PC-3 (cell line): ENCODE data around the gene ACOX1. TPM values are rescaled to one million over a fixed set of nuclear protein-coding genes. Genes with fewer than 3 reads are reported as not detected.

Experiments
- ATAC-seq: fragments of 200-7000 bp; cut with Tn5 transposase; 2 replicates; pipeline ENCODE4 v1.9.1; 2020; ENCODE audit warnings: mild to moderate bottlenecking, moderate library complexity
- BruUV-seq: library from RNA; stranded (reverse); fragments of 400-500 nt; replicated peaks from 2 replicates; lab custom pipeline; 2021; lab: Mats Ljungman, UMichigan
- CTCF ChIA-PET: fragments of 300-600 bp; sonication (Branson Sonifier 250); formaldehyde crosslinking; loops from one replicate; lab custom pipeline; 2022; ENCODE audit warnings: antibody characterized with exemption; lab: Charles Lee
- POLR2A ChIA-PET: fragments of 300-600 bp; sonication (Branson Sonifier 250); formaldehyde crosslinking; loops from one replicate; lab custom pipeline; 2022; ENCODE audit warnings: antibody characterized with exemption; ENCODE audit not compliant: unreplicated experiment; lab: Charles Lee
- DNase-seq: peaks from one replicate; pipeline ENCODE4 v3.0.0-alpha.2; 2015
- H2AFZ ChIP-seq: fragments of 300-600 bp; sonication (generic); 2 replicates; pipeline ENCODE4 v1.6.0; 2016; ENCODE audit warnings: antibody characterized with exemption, low read length
- H3F3A ChIP-seq: fragments of 300-600 bp; sonication (generic); one replicate; pipeline ENCODE4 v1.6.0; 2017; ENCODE audit warnings: antibody characterized with exemption, low read length, control low read depth, mild to moderate bottlenecking; ENCODE audit not compliant: unreplicated experiment
- H3K27ac ChIP-seq: fragments of 300-600 bp; sonication (generic); 2 replicates; pipeline ENCODE4 v1.5.1; 2016; ENCODE audit warnings: mild to moderate bottlenecking, low read length
- H3K27me3 ChIP-seq: fragments of 300-600 bp; sonication (generic); 2 replicates; pipeline ENCODE4 v1.6.1; 2016; ENCODE audit warnings: low read length, mixed read lengths
- H3K36me3 ChIP-seq: fragments of 300-600 bp; sonication (generic); 2 replicates; pipeline ENCODE4 v1.6.1; 2016; ENCODE audit warnings: low read depth, mixed run types, low read length, mixed read lengths
- H3K4me1 ChIP-seq: fragments of 300-600 bp; sonication (generic); 2 replicates; pipeline ENCODE4 v1.5.1; 2016; ENCODE audit warnings: low read length; ENCODE audit not compliant: insufficient read depth
- H3K4me2 ChIP-seq: fragments of 300-600 bp; sonication (generic); 2 replicates; pipeline ENCODE4 v1.6.0; 2016; ENCODE audit warnings: low read length
- H3K4me3 ChIP-seq: fragments of 300-600 bp; sonication (generic); 2 replicates; pipeline ENCODE4 v1.5.1; 2016; ENCODE audit warnings: mild to moderate bottlenecking, low read length, mixed read lengths
- H3K79me2 ChIP-seq: fragments of 300-600 bp; sonication (generic); 2 replicates; pipeline ENCODE4 v1.6.1; 2017; ENCODE audit warnings: low read length, mixed read lengths
- H3K9ac ChIP-seq: fragments of 300-600 bp; sonication (generic); 2 replicates; pipeline ENCODE4 v1.6.0; 2016; ENCODE audit warnings: mild to moderate bottlenecking, low read length
- H3K9me2 ChIP-seq: fragments of 300-600 bp; sonication (generic); replicated peaks from 2 replicates; pipeline ENCODE4 v1.6.1; 2016; ENCODE audit warnings: mixed run types, low read length, mixed read lengths
- H3K9me3 ChIP-seq: fragments of 300-600 bp; sonication (generic); 2 replicates; pipeline ENCODE4 v1.6.1; 2016; ENCODE audit warnings: low read length, mixed read lengths
- H4K20me1 ChIP-seq: fragments of 300-600 bp; sonication (generic); 2 replicates; pipeline ENCODE4 v1.6.1; 2016; ENCODE audit warnings: low read length, mixed read lengths
- CTCF ChIP-seq: fragments of 300-600 bp; sonication (generic); conservative IDR thresholded peaks from 2 replicates; pipeline ENCODE4 v1.5.1; 2017; ENCODE audit warnings: antibody characterized with exemption, low read depth, mild to moderate bottlenecking, low read length
- EZH2 ChIP-seq: fragments of 300-600 bp; sonication (generic); IDR thresholded peaks from one replicate; pipeline ENCODE4 v1.6.1; 2017; ENCODE audit warnings: antibody characterized with exemption, mild to moderate bottlenecking, low read length; ENCODE audit not compliant: unreplicated experiment
- EZH2phosphoT487 ChIP-seq: fragments of 300-600 bp; sonication (generic); IDR thresholded peaks from 2 replicates; pipeline ENCODE4 v1.6.1; 2018; ENCODE audit warnings: mild to moderate bottlenecking, antibody characterized with exemption, low read length, borderline replicate concordance
- intact Hi-C: fragments of 100-400 bp; cut with micrococcal nuclease; formaldehyde crosslinking; loops from 2 replicates; pipeline ENCODE4 v1.9.0; 2023
- total RNA-seq: library from RNA; depleted of rRNA; stranded (reverse); fragments of >200 nt; gene quantifications from 2 replicates; pipeline ENCODE4 v1.2.3, GENCODE V29; 2014

Gene ACOX1
- total RNA-seq, 1 experiment from 2014 or later, result 63.2 TPM

GRCh38 chr17:75896415-75897159 is 82.4 kb downstream of the ACOX1 start, which contains the start of gene TRIM65:
Gene TRIM65, minus strand, starts transcription at chr17:75896951. Its CDS starts 14 bp downstream, at chr17:75896937.
- peak within 1 kb of the TSS; percentile 94 for H3K9ac ChIP-seq
- peak within 1 kb of the TSS; percentile 40 for H2AFZ ChIP-seq
- ChIA-PET CTCF (interaction anchor here (0.5 to 1.3 kb wide), 12 partner anchors 8 to 149 kb away, joined by 3 to 8 read pairs (median 4); partner anchors contain the start of genes GALK1, MRPL38 and WBP2), POLR2A (interaction anchor here (0.5 to 0.8 kb wide), 3 partner anchors 63 to 369 kb away, joined by 3 to 6 read pairs (median 4); partner anchors contain the start of gene UBALD2)
- H3K27me3 ChIP-seq, result no peaks in the 10 kb centered on the region
- ATAC-seq, result peak; percentile 87
- TF ChIP-seq EZH2phosphoT487 (peak; percentile 84), EZH2 (no peak), CTCF (peak; percentile 40)
- BruUV-seq, result no TSS peak
- H3K36me3 ChIP-seq, result peaks cover 22% of the 10 kb centered on the region
- DNase-seq, result peak; percentile 91
- peaks cover 30% of the 10 kb centered on the region for H3K79me2 ChIP-seq
- H3K4me1 ChIP-seq, result peaks cover 14% of the 10 kb centered on the region
- intact Hi-C loops, result loop anchor here (1.0 to 5.0 kb wide), 3 partner anchors 18 to 114 kb away; partner anchors contain the start of genes TRIM47, UNK and WBP2
- H4K20me1 ChIP-seq, result no peaks in the 10 kb centered on the region
- H3K27ac ChIP-seq, result peak within 1 kb of the TSS; percentile 74
- peak within 1 kb of the TSS; percentile 98 for H3K4me2 ChIP-seq
- peak within 1 kb of the TSS; percentile 83 for H3K4me3 ChIP-seq
- H3F3A ChIP-seq, result peaks cover 9% of the 10 kb centered on the region
- H3K9me2 ChIP-seq, result no peaks in the 10 kb centered on the region
- H3K9me3 ChIP-seq, result no peaks in the 10 kb centered on the region

DNA sequence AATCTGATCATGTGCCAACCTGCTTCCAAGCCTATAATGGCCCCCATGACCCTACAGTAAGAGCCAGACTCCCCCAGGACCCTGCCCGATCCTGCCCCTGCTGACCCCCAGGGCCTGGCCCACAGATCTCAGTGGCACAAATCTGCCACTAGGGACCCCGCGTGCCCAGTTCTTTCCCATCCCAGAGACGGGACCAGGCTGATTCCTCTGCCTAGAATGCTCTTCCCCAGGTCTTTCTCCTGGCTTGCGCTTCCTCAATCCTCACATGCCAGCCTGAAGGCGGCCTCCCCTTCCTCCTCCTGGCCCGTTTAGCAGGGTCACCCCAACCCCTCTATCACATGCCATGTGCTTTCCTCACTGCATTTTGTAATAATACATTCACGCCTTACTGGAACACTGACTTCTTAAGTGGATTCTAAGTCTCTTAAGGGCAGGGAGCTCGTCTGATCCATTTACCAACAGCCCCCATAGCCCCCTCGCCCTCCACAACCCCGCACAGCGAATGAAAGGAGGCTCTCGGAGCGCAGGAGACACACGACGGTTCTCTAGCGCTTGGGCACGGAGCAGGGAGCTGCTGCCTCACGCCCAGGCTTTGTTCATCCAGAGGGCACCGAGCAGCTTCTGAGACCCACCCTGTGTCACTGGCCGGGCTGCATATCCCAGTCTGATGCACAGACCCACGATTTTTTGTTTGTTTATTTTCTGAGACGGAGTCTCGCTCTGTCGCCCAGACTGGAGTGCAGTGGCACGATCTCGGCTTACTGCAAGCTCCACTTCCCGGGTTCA is 83.4 kb downstream of the ACOX1 start:
- no peak for TF ChIP-seq EZH2phosphoT487
- no peak for TF ChIP-seq EZH2
- TF ChIP-seq CTCF, result peak; percentile 60
- intact Hi-C loops, result loop anchor here (1.0 to 5.0 kb wide), 3 partner anchors 17 to 113 kb away; partner anchors contain the start of genes TRIM47, UNK and WBP2
- Histone ChIP-seq H2AFZ (peak overlapping the region; percentile 40), H3K9me2 (no peaks in the 10 kb centered on the region), H3K4me1 (peaks cover 14% of the 10 kb centered on the region), H3F3A (peaks cover 9% of the 10 kb centered on the region), H3K27ac (peak overlapping the region; percentile 74), H4K20me1 (no peaks in the 10 kb centered on the region), H3K79me2 (peaks cover 30% of the 10 kb centered on the region), H3K9me3 (no peaks in the 10 kb centered on the region), H3K9ac (peak overlapping the region; percentile 94), H3K27me3 (no peaks in the 10 kb centered on the region), H3K4me3 (peak overlapping the region; percentile 83), H3K4me2 (peak overlapping the region; percentile 98), H3K36me3 (peaks cover 18% of the 10 kb centered on the region)
- peak; percentile 4 for ATAC-seq
- ChIA-PET CTCF (interaction anchor here (1.0 to 1.1 kb wide), 2 partner anchors 49 to 51 kb away, joined by 3 to 4 read pairs; no protein-coding TSS in a partner anchor), POLR2A (interaction anchor here (0.7 kb wide), 1 partner anchor 615 kb away, joined by 4 read pairs; no protein-coding TSS in a partner anchor)
- DNase-seq, result peak; percentile 40
- TSS peak; percentile 54 for BruUV-seq
